PFSK-1 (cell line): ENCODE data around the gene EXOSC2.

Experiments
- POLR2AphosphoS5 ChIP-seq: IDR thresholded peaks from 2 replicates; pipeline ENCODE4 v1.6.1; 2012; ENCODE audit warnings: low read depth, mild to moderate bottlenecking, control low read depth, low read length, moderate library complexity
- SIN3A ChIP-seq: IDR thresholded peaks from 2 replicates; pipeline ENCODE4 v1.6.1; 2012; ENCODE audit warnings: mild to moderate bottlenecking, low read length, moderate library complexity, borderline replicate concordance; ENCODE audit not compliant: insufficient read depth
- TAF1 ChIP-seq: IDR thresholded peaks from 2 replicates; pipeline ENCODE4 v1.6.1; 2012; ENCODE audit warnings: low read length, control low read depth, borderline replicate concordance; ENCODE audit not compliant: insufficient read depth

DNA sequence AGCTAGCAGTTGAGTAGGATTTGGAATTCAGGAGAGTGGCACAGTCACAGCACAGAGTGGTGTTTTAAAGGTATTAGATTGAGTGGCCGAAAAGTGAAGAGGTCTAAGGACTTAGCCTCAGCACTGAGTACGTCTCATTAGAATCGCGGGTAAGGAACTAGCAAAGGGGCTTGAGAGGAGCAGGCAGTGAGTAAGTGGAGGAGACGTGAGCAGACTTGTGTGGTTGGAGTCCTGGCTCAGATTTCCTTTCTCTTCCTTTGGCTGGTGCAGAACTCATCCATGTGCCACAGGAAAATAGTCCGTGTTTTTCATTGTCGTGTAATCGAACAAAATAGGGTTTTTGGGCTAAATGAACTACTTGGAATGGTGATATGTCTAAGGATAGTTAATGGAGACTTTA is 3.4 kb downstream of the EXOSC2 start:
- TF ChIP-seq POLR2AphosphoS5 (no peak), SIN3A (no peak), TAF1 (no peak)
